Colonic mucosa (tissue), 4 donors: ENCODE data around the gene ARHGAP26. TPM values are rescaled to one million over a fixed set of nuclear protein-coding genes. Genes with fewer than 3 reads are reported as not detected.

Experiments used
- DNase-seq: peaks from one replicate; pipeline ENCODE4 v3.0.0-alpha.2; 2020
- H3K27ac ChIP-seq: fragments of 200-600 bp; one replicate; pipeline ENCODE4 v1.8.0; 2021
- H3K27me3 ChIP-seq: fragments of 200-600 bp; one replicate; pipeline ENCODE4 v1.8.0; 2021
- H3K36me3 ChIP-seq: fragments of 200-600 bp; one replicate; pipeline ENCODE4 v1.8.0; 2021
- H3K4me1 ChIP-seq: fragments of 200-600 bp; one replicate; pipeline ENCODE4 v1.8.0; 2021; ENCODE audit warnings: mild to moderate bottlenecking
- H3K4me3 ChIP-seq: fragments of 200-600 bp; one replicate; pipeline ENCODE4 v1.8.0; 2021
- H3K9ac ChIP-seq, 2 donors: one replicate each; pipeline ENCODE4 v1.7.0; 2013; ENCODE audit warnings: control low read depth in 2 of 2, low read depth in 2 of 2, low read length in 2 of 2
- H3K9me3 ChIP-seq: fragments of 200-600 bp; one replicate; pipeline ENCODE4 v1.8.0; 2021
- intact Hi-C: fragments of 100-400 bp; cut with DNase I; formaldehyde crosslinking; loops from one replicate; pipeline ENCODE4 v1.14.1; 2022
- total RNA-seq, 2 donors: library from RNA; stranded (reverse); fragmentation: NEBNext Ultra II Directional in 1 of 2; extraction: Animal tissue kit (Norgen Biotek cat#: 25700) in 1 of 2; gene quantifications; one replicate each; pipeline ENCODE4 v1.2.1, GENCODE V29; 2021
- TF ChIP-seq, protein P1 (sequence below): fragments of 200-600 bp; IDR thresholded peaks from one replicate; pipeline ENCODE4 v1.8.0; 2022; ENCODE audit warnings: antibody characterized with exemption, mild to moderate bottlenecking
- donor health status: healthy.
- donor health status: DM: no; HTN: no; CAD: no.
- donor health status: DM: no; HTN: no; CAD: no.

Gene ARHGAP26
- total RNA-seq, 2 donors from 2014 or later = 59.1 to 74.0 TPM

DNA sequence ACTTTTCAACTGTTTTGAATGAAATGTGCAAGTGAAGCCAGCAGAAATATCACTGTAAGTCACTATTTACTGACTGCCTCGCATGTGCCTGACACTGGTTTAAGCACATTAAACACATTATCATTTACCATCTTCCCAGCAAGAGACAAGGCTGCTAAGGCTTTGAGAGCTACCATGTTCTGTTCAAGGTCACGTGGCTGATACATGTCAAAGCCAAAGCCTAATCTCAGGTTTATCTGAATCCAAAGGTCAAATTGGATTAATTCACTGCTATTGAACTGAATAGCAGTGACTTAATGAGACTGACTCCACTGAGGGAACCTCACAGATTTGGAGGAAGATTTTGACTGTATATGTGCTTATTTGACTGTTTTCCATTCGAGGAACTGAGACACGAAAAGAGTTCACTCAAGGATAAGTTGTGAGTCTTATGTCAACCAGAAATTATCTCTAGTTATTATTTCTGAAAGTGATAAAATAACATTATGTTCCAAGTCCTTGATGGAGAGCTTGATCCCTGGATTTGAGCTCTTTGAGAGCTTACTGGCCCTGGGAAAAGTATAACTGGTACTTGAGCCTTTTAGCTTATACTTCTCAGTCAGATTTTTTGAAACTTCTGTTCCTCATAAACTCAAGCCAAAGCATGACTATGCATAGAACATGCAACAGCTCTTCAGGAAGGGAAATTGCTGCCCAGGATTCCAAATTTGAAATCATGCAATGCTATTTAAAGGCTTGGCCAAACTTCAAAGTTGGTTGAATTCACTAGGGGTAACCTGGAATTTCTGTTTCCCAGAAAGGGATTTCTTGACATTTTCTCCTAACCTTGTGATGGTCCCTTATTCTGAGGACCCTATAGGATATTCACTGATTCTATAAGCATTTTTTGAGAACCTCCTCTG, 23.4 kb upstream of the ARHGAP26 start:
- Histone ChIP-seq H3K4me1 (no peaks in the 10 kb centered on the region), H3K9me3 (no peaks in the 10 kb centered on the region), H3K36me3 (no peaks in the 10 kb centered on the region), H3K4me3 (no peak overlapping the region), H3K27ac (no peak overlapping the region), H3K27me3 (no peaks in the 10 kb centered on the region), H3K9ac (peak overlapping the region in 1 of 2 donors; percentile 29)
- intact Hi-C loops = no loop called here
- DNase-seq = no peak
- TF ChIP-seq, protein P1, sequence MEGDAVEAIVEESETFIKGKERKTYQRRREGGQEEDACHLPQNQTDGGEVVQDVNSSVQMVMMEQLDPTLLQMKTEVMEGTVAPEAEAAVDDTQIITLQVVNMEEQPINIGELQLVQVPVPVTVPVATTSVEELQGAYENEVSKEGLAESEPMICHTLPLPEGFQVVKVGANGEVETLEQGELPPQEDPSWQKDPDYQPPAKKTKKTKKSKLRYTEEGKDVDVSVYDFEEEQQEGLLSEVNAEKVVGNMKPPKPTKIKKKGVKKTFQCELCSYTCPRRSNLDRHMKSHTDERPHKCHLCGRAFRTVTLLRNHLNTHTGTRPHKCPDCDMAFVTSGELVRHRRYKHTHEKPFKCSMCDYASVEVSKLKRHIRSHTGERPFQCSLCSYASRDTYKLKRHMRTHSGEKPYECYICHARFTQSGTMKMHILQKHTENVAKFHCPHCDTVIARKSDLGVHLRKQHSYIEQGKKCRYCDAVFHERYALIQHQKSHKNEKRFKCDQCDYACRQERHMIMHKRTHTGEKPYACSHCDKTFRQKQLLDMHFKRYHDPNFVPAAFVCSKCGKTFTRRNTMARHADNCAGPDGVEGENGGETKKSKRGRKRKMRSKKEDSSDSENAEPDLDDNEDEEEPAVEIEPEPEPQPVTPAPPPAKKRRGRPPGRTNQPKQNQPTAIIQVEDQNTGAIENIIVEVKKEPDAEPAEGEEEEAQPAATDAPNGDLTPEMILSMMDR = no peak

DNA sequence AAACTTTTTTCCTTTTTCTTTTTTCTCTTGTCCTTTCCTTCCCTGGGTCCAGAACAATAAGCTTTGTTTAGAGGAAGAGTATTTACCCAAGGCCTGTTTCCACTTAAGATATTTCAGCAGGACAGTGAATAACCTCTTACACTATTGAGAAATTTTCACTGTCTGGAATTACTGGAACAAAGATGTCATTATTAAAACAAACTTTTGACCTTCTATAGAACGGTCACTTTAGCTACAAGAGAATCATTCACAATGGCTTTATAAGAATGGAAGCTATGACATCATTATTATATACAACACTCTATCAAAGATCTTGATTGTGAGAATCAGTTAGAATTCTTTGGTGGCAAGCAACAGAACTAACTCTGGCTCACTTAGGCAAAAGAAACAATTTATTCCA, 22.0 kb upstream of the ARHGAP26 start:
- H3K4me1 ChIP-seq = no peaks in the 10 kb centered on the region
- no peak overlapping the region for H3K27ac ChIP-seq
- H3K4me3 ChIP-seq = no peak overlapping the region
- no peaks in the 10 kb centered on the region for H3K27me3 ChIP-seq
- no peak for DNase-seq
- no peak overlapping the region for H3K9ac ChIP-seq
- intact Hi-C loops = loop anchor here (2.0 kb wide), 1 partner anchor 133 kb away; no protein-coding TSS in a partner anchor
- H3K36me3 ChIP-seq = no peaks in the 10 kb centered on the region
- TF ChIP-seq, protein P1 = no peak
- H3K9me3 ChIP-seq = no peaks in the 10 kb centered on the region

DNA sequence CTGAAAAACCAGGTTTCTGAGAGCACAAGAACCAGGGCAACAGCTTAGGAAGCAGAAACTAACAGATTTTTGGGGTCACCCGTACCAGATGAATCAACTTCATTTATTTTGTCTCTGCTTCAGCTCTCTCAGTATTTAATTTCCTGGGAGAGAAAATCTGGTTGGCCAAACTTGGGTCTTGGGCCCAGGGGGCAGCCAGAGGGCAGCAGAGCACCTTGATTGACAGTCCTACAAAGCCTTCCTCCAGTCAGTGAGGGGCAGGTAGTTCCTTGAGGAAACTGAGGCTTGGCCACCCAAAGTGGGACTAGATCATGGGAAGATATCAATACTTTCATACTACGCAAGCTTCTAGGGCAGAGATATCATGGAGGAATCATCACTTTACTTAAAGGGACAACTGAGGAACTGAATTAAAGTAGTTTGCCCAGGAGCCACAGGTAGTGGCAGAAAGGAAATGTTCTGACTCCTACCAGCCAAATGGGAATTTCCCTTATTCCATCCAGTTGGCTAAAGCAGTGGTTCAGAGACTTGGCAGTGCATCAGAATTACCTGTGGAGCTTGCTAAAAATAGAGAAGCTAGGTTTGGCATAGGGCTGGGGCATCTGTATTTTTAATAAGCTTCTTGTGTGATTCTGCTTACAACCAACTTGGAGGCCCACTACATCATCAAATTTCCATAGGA, 21.5 kb upstream of the ARHGAP26 start:
- H3K27me3 ChIP-seq = no peaks in the 10 kb centered on the region
- H3K36me3 ChIP-seq = no peaks in the 10 kb centered on the region
- H3K4me1 ChIP-seq = no peaks in the 10 kb centered on the region
- H3K9ac ChIP-seq = no peak overlapping the region
- no peak overlapping the region for H3K4me3 ChIP-seq
- TF ChIP-seq, protein P1 = peak; percentile 44
- no peaks in the 10 kb centered on the region for H3K9me3 ChIP-seq
- no peak overlapping the region for H3K27ac ChIP-seq
- intact Hi-C loops = loop anchor here (2.0 kb wide), 1 partner anchor 132 kb away; no protein-coding TSS in a partner anchor
- peak; percentile 56 for DNase-seq

DNA sequence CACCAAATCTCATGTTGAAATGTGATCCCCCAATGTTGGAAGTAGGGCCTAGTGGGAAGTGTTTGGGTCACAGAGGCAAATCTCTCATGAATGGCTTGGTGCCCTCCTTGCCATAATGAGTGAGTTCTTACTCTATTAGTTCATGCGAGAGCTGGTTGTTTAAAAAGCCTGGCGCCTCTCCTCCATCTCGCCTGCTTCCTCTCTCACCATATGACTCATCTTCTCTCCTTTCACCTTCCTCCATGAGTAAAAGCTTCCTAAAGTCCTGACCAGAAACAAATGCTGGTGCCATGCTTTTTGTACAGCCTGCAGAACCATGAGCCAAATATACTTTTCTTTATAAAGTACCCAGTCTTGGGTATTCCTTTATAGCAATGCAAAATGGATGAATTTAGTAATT, 20.9 kb upstream of the ARHGAP26 start:
- Histone ChIP-seq H3K9me3 (no peaks in the 10 kb centered on the region), H3K36me3 (no peaks in the 10 kb centered on the region), H3K9ac (no peak overlapping the region), H3K27me3 (no peaks in the 10 kb centered on the region), H3K4me3 (no peak overlapping the region), H3K27ac (no peak overlapping the region), H3K4me1 (no peaks in the 10 kb centered on the region)
- intact Hi-C loops = loop anchor here (2.0 kb wide), 1 partner anchor 131 kb away; no protein-coding TSS in a partner anchor
- TF ChIP-seq, protein P1 = no peak
- no peak for DNase-seq

DNA sequence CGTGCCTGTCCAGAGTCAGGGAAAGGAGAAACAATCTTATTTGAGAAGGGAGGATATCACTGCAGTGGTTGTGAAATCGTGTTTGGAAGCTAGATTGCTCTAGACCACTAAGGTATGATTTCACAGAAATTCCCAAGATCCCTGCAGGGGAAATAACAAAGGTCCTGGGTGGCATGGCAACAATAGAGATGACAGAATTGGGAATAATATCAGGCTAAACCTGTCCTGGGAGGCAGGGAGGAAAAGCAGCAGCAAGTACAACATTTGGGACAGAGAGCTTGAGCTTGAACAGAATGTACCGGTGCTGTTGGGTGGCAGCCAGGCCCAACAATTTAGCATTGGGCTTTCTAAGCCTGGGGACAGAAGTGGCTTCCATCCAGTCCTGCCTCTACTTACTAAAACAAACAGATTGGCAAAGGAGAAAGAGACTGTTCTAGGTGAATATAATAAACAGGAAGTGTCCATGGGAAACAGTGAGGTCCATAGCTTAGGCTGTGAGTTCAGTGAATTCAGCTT, 17.0 kb upstream of the ARHGAP26 start:
- DNase-seq = no peak
- Histone ChIP-seq H3K4me3 (no peak overlapping the region), H3K9ac (no peak overlapping the region), H3K36me3 (no peaks in the 10 kb centered on the region), H3K27me3 (no peaks in the 10 kb centered on the region), H3K27ac (no peak overlapping the region), H3K4me1 (no peaks in the 10 kb centered on the region), H3K9me3 (no peaks in the 10 kb centered on the region)
- intact Hi-C loops = no loop called here
- TF ChIP-seq, protein P1 = no peak
